GM18861 (cell line): ENCODE measurements around the gene AUTS2.
"Not testable (repeated sequence)": the region's sequence is repeated elsewhere in the genome, so short reads cannot be mapped to it uniquely, and the experiment has no call there.

ENCODE experiments used
- ATAC-seq: cut with Tn5 transposase; IDR thresholded peaks from one replicate; pipeline ENCODE4 v1.9.1; 2021; ENCODE audit not compliant: unreplicated experiment

The AUTS2 gene

GRCh38 chr7:70270149-70270548 lies 671.9 kb downstream of the AUTS2 start:
- no peak for ATAC-seq

GRCh38 chr7:70271617-70272081 lies 673.4 kb downstream of the AUTS2 start:
- ATAC-seq: no peak

- not testable (repeated sequence) for ATAC-seq
Measured at GRCh38 chr7:70275570-70275969, 677.3 kb downstream of the AUTS2 start.

- no peak for ATAC-seq
Measured at GRCh38 chr7:70285187-70285586, 686.9 kb downstream of the AUTS2 start.

- ATAC-seq: no peak
Measured at GRCh38 chr7:70285854-70286253, 687.6 kb downstream of the AUTS2 start.

- ATAC-seq: no peak
Measured at GRCh38 chr7:70288781-70289456, 690.6 kb downstream of the AUTS2 start.

GRCh38 chr7:70292716-70293115 lies 694.4 kb downstream of the AUTS2 start:
- ATAC-seq: no peak

- ATAC-seq: no peak
Measured at GRCh38 chr7:70294211-70294911, 696.1 kb downstream of the AUTS2 start.

GRCh38 chr7:70298780-70299471 lies 700.7 kb downstream of the AUTS2 start:
- ATAC-seq: no peak

GRCh38 chr7:70299472-70299807 lies 701.2 kb downstream of the AUTS2 start:
- no peak for ATAC-seq

GRCh38 chr7:70301673-70302185 lies 703.5 kb downstream of the AUTS2 start:
- no peak for ATAC-seq

- no peak for ATAC-seq
Measured at GRCh38 chr7:70303309-70303708, 705.0 kb downstream of the AUTS2 start.

GRCh38 chr7:70303780-70304179 lies 705.5 kb downstream of the AUTS2 start:
- ATAC-seq: no peak

- no peak for ATAC-seq
Measured at GRCh38 chr7:70306173-70306572, 707.9 kb downstream of the AUTS2 start.

GRCh38 chr7:70307544-70308106 lies 709.4 kb downstream of the AUTS2 start:
- no peak for ATAC-seq

- ATAC-seq: no peak
Measured at GRCh38 chr7:70312336-70312735, 714.1 kb downstream of the AUTS2 start.

GRCh38 chr7:70313271-70313670 lies 715.0 kb downstream of the AUTS2 start:
- ATAC-seq: no peak

- no peak for ATAC-seq
Measured at GRCh38 chr7:70313687-70314086, 715.4 kb downstream of the AUTS2 start.

- no peak for ATAC-seq
Measured at GRCh38 chr7:70314221-70314620, 715.9 kb downstream of the AUTS2 start.

- ATAC-seq: no peak
Measured at GRCh38 chr7:70316745-70317144, 718.5 kb downstream of the AUTS2 start.

- no peak for ATAC-seq
Measured at GRCh38 chr7:70317356-70317755, 719.1 kb downstream of the AUTS2 start.

GRCh38 chr7:70318511-70318910 lies 720.2 kb downstream of the AUTS2 start:
- no peak for ATAC-seq
